ENCODE data around the gene PLEKHA6.
A peak's percentile ranks its signal among the peaks of the same experiment; 100 is the strongest.

The PLEKHA6 gene

GRCh38 chr1:204384636-204385352 lies 25.1 kb upstream of the PLEKHA6 start:
- Histone ChIP-seq H3K4me3 (no peak overlapping the region), H3K27ac (peak overlapping the region in 4 of 21 experiments; percentile 0 to 42 (median 28))

- H3K4me3 ChIP-seq: no peak overlapping the region
- no peak overlapping the region for H3K27ac ChIP-seq
These were observed 23.6 kb upstream of the PLEKHA6 start for GRCh38 chr1:204383163-204383904.

GRCh38 chr1:204382714-204383083 lies 23.0 kb upstream of the PLEKHA6 start:
- peak overlapping the region in 2 of 7 experiments; percentile 2 for H3K4me3 ChIP-seq
- H3K27ac ChIP-seq: peak overlapping the region in 1 of 21 experiments; percentile 20

GRCh38 chr1:204380293-204380831 lies 20.6 kb upstream of the PLEKHA6 start:
- H3K4me3 ChIP-seq: no peak overlapping the region
- peak overlapping the region in 1 of 21 experiments; percentile 32 for H3K27ac ChIP-seq

GRCh38 chr1:204377800-204378668 lies 18.3 kb upstream of the PLEKHA6 start:
- Histone ChIP-seq H3K27ac (peak overlapping the region in 4 of 21 experiments; percentile 34 to 47 (median 42)), H3K4me3 (peak overlapping the region; percentile 28 to 40 (median 37))

DNA sequence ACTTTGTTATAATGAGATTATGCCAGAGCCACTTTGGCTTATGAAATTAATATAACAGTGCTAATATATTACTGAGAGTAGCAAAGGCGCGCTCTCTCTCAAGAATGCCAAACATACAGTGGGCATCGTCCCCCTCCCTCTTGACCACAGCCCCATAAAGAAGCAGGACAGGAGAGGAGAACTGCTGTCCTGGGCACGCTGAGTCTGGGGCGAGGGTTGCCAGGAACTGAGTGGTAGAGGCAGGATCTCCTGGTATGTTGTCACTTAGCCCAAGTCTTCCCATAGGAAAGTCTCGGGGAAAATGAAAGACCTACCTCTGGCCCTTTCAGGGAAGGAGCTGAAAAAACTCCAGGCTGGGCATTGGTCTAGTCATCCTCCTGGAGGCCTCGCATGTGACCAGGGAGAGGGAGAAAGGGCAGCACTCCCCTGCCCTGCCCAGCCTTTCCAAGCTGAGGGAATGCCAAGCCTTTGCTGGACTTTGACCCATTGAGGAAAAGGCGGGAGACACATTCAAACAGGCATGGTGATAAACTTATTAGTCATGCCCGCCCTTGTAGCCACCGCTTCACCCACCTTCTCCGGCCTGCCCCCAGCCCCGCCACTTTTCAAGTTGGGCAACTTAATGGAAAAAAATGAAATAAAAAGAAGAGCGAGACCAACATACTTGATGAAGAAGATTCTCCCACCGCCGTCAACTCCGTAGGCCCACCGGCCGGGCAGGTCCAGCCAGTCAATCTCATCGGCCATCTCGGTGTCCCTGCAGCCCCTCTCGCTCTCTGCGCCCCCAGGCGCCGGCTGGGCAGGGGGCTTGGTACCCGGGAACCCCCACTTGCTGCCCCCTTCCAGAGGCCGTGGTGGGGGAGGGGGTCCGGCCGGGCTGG lies 17.4 kb upstream of the PLEKHA6 start:
- H3K27ac ChIP-seq: no peak overlapping the region

DNA sequence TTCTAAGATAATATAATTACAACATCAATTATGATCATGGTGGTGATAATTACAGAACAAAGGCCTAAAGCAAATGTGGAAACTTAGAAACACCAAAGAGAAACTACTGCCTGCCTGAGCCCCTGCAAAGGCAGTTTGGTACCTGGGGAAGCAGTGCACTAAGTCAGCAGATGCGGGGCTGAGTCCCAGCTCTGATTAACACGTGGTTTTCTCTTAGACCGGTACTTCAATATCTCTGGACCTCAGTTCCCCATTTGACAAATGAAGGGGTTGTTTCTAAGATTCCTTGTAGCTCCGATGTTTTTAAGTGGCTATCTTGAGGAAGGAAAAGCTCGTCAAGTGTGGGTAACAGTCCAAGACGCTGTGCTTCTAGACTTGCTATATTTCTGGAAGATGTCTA lies 16.7 kb upstream of the PLEKHA6 start:
- Histone ChIP-seq H3K27ac (no peak overlapping the region), H3K4me3 (no peak overlapping the region)

More for the DNA sequence above, 17.4 kb upstream of the PLEKHA6 start:
- peak overlapping the region; percentile 28 to 40 (median 37) for H3K4me3 ChIP-seq

- no peak overlapping the region for H3K4me3 ChIP-seq
- no peak overlapping the region for H3K27ac ChIP-seq
These were observed 14.2 kb upstream of the PLEKHA6 start for GRCh38 chr1:204373911-204374310.

GRCh38 chr1:204370176-204370575 lies 10.4 kb upstream of the PLEKHA6 start:
- H3K4me3 ChIP-seq: no peak overlapping the region
- H3K27ac ChIP-seq: no peak overlapping the region

DNA sequence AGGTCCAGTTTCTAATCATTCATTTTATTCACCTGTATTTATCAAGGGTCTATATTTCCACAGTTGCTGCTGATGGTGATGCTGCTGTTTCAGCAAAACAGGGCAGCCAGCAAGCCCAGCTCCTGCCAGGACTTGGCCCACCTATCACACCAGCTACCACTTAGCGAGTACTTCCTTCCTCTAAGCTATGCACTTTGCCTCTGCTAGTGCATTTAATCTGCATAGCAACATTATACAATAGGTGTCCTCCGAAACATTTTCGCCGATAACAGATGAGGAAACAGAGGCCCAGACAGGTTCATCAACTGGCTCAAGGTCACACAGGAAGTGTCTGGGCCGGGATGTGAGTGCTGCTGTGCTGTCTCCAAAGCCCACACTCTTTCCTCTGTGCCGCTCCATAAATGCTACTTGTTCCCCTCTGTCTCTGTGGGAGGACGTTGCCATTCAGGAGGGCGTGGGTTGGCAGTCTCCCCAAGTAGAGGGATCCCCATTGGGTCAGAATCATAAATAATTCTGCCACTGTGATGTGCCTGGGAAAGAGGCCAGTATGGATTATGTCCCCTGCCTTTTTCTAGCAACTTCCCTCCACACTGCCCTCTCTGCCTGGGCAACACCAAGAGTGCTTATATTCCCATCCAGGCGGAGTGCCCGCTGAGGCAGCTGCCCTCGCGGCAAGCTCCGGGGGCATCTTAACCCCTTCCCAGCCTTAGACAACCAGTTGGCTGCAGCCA lies 9.4 kb upstream of the PLEKHA6 start:
- Histone ChIP-seq H3K27ac (no peak overlapping the region), H3K4me3 (no peak overlapping the region)

DNA sequence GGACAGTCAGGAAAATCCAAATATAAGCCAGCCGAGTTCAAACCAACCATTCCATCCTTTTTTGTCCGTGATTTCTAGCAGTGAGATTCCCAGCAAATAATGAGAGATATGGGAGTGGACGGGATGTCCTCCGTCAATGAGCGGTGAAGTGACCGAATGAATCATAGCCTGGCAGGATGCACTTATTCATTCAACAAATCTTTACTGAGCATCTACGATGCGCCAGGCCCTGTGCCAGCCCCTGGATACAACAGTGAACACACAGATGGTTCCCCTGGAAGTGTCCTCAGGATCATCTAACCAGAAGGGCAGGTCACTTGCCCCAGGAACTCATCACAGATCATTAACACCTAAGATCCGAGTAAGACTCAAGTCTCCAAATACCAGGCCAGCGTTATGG lies 8.2 kb upstream of the PLEKHA6 start:
- no peak overlapping the region for H3K27ac ChIP-seq
- H3K4me3 ChIP-seq: no peak overlapping the region

GRCh38 chr1:204367193-204367858 lies 7.6 kb upstream of the PLEKHA6 start:
- H3K4me3 ChIP-seq: no peak overlapping the region

DNA sequence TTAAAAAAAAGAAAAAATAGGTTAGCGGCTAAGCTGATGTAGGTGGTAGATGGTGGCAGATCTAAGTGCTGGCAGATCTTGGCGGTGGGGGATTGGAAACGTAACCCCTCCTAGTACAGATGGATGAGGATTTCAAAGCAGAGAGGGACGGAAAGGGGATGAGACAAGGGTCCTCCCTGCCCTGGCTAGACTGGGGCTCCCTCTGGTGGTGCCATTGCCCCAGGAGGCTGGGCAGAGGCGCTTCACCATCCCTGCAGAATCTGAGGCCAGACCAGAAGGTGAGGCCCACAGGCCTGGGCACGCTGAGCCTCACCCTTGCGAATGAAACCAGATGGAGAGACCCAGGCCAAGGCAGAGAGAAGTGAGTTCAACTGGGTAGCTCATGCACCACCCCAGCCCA lies 7.0 kb upstream of the PLEKHA6 start:
- Histone ChIP-seq H3K4me3 (no peak overlapping the region), H3K27ac (no peak overlapping the region)

More at GRCh38 chr1:204367193-204367858, 7.6 kb upstream of the PLEKHA6 start:
- H3K27ac ChIP-seq: no peak overlapping the region

DNA sequence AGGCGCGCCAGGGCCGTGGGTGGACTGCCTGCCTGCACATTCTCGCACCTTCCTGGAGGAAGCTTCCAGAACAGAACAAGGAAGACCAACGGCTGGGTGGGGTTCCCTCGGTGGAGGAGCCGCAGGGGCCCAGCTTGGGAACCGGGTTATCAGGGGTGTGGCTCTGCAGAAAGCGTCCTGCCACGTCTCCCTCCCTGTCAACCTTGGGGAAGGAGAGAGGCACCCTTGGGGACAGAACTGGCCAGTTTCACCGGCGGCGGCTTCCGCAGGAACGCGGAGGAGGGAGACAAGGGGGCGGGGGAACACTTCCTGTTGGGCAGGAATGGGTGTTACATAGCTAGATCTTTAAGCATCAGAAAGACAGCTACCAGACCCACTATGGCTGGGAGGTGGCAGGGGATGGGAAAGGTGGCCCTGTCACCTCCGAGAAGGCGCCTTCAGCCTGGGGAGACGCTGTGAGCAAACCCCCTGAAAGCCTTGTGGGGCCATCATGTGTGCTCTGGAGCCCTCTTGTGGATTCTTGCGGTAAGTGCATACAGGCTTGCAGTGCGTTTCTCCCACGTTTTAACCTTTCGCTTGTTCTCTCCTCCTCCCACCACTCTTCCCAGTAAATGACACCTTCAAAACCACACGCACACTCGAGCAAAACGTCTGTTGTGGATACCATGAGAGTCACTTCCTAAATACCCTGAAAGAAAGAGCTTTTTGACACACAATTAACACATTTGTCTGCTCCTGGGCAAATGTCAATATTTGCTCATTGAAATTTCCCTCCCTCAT lies 3.8 kb upstream of the PLEKHA6 start:
- Histone ChIP-seq H3K4me3 (peak overlapping the region; percentile 10 to 46 (median 32)), H3K27ac (peak overlapping the region in 16 of 21 experiments; percentile 5 to 74 (median 54))

DNA sequence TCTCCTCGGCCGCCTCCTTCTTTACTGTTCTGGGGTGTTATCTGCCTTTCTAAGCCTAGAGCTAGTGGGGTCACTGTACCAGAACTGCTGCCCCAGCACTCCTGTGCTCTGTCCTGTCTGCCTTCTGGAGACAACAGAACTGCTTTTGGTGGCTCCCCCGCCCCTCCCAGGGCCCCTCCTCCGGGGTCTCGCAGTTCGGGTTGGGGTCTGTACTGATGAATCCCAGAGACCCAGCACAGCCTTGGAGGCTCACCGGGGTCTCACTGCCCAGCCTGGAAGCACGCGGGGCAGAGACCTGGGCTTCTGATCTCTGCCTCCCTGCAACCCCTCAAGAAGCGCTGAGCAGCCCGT lies 3.2 kb upstream of the PLEKHA6 start:
- H3K27ac ChIP-seq: peak overlapping the region in 16 of 21 experiments; percentile 5 to 74 (median 54)
- H3K4me3 ChIP-seq: peak overlapping the region in 6 of 7 experiments; percentile 23 to 46 (median 34)

- no peak overlapping the region for H3K27ac ChIP-seq
- H3K4me3 ChIP-seq: no peak overlapping the region
These were observed 2.1 kb upstream of the PLEKHA6 start for GRCh38 chr1:204361781-204362180.

GRCh38 chr1:204361341-204361771 lies 1.6 kb upstream of the PLEKHA6 start:
- H3K4me3 ChIP-seq: no peak overlapping the region
- H3K27ac ChIP-seq: no peak overlapping the region

All from skin epidermis (tissue), 12 donors.